Astrocyte (in vitro differentiated cells and primary cell): ENCODE measurements around the gene CTU1. TPM values are rescaled to one million over a fixed set of nuclear protein-coding genes. Genes with fewer than 3 reads are reported as not detected.
"Not testable (repeated sequence)": the region's sequence is repeated elsewhere in the genome, so short reads cannot be mapped to it uniquely, and the experiment has no call there.

Source experiments
- DNase-seq: peaks from one replicate; pipeline ENCODE4 v3.0.0-alpha.2; 2010; ENCODE audit warnings: low read depth
- FAIRE-seq: peaks from 2 replicates; lab custom pipeline; 2011; peaks lifted over from hg19 to GRCh38; lab: Jason Lieb, UNC
- H2AFZ ChIP-seq: 2 replicates; pipeline ENCODE4 v1.6.0; 2012; ENCODE audit warnings: low read depth, low read length, inconsistent platforms
- H3K27ac ChIP-seq: 2 replicates; pipeline ENCODE4 v1.5.1; 2011; ENCODE audit warnings: low read depth, low read length, inconsistent platforms
- H3K27me3 ChIP-seq: 2 replicates; pipeline ENCODE4 v1.6.0; 2011; ENCODE audit warnings: low read length, inconsistent platforms; ENCODE audit not compliant: insufficient read depth
- H3K36me3 ChIP-seq: 2 replicates; pipeline ENCODE4 v1.5.1; 2011; ENCODE audit warnings: low read length, inconsistent platforms; ENCODE audit not compliant: insufficient read depth
- H3K4me1 ChIP-seq: 2 replicates; pipeline ENCODE4 v1.5.1; 2011; ENCODE audit warnings: low read length, inconsistent platforms; ENCODE audit not compliant: insufficient read depth
- H3K4me2 ChIP-seq: 2 replicates; pipeline ENCODE4 v1.6.0; 2012; ENCODE audit warnings: low read length, inconsistent platforms
- H3K4me3 ChIP-seq: 2 replicates; pipeline ENCODE4 v1.5.1; 2011; ENCODE audit warnings: low read depth, mild to moderate bottlenecking, low read length, inconsistent platforms; ENCODE audit not compliant: insufficient read depth
- H3K79me2 ChIP-seq: 2 replicates; pipeline ENCODE4 v1.6.0; 2012; ENCODE audit warnings: mild to moderate bottlenecking, low read length, inconsistent platforms; ENCODE audit not compliant: insufficient read depth
- H3K9ac ChIP-seq: 2 replicates; pipeline ENCODE4 v1.6.0; 2012; ENCODE audit warnings: mild to moderate bottlenecking, low read length, inconsistent platforms
- H3K9me3 ChIP-seq: 2 replicates; pipeline ENCODE4 v1.5.1; 2012; ENCODE audit warnings: low read depth, mild to moderate bottlenecking, low read length, inconsistent platforms; ENCODE audit not compliant: insufficient read depth
- H4K20me1 ChIP-seq: 2 replicates; pipeline ENCODE4 v1.6.0; 2012; ENCODE audit warnings: low read length, inconsistent platforms; ENCODE audit not compliant: insufficient read depth
- H3K27ac Mint-ChIP-seq: one replicate; pipeline ENCODE4 v1.8.0; 2021; ENCODE audit warnings: mild to moderate bottlenecking, mixed read lengths; ENCODE audit not compliant: unreplicated experiment
- H3K27me3 Mint-ChIP-seq: one replicate; pipeline ENCODE4 v1.8.0; 2021; ENCODE audit warnings: low read depth, mixed read lengths; ENCODE audit not compliant: unreplicated experiment
- H3K36me3 Mint-ChIP-seq: one replicate; pipeline ENCODE4 v1.8.0; 2021; ENCODE audit warnings: low read depth, mixed read lengths; ENCODE audit not compliant: unreplicated experiment
- H3K4me1 Mint-ChIP-seq: one replicate; pipeline ENCODE4 v1.8.0; 2021; ENCODE audit warnings: low read depth, mixed read lengths; ENCODE audit not compliant: unreplicated experiment
- H3K4me3 Mint-ChIP-seq: one replicate; pipeline ENCODE4 v1.8.0; 2021; ENCODE audit warnings: mild to moderate bottlenecking, moderate library complexity, mixed read lengths; ENCODE audit not compliant: unreplicated experiment
- H3K9me3 Mint-ChIP-seq: one replicate; pipeline ENCODE4 v1.8.0; 2021; ENCODE audit warnings: mild to moderate bottlenecking, mixed read lengths; ENCODE audit not compliant: unreplicated experiment
- CTCF ChIP-seq: IDR thresholded peaks from 2 replicates; pipeline ENCODE4 v1.5.1; 2011; ENCODE audit warnings: low read depth, mild to moderate bottlenecking, inconsistent platforms, low read length, moderate library complexity; ENCODE audit not compliant: insufficient read depth
- EZH2 ChIP-seq: IDR thresholded peaks from 2 replicates; pipeline ENCODE4 v1.6.1; 2012; ENCODE audit warnings: mild to moderate bottlenecking, low read length, inconsistent platforms; ENCODE audit not compliant: insufficient read depth
- total RNA-seq: library from RNA; stranded (reverse); gene quantifications from 2 replicates; pipeline ENCODE4 v1.2.1, GENCODE V29; 2021

CTU1 gene
- total RNA-seq, 1 donor from 2014 or later, result 6.4 TPM

- no peak overlapping the region for H3K27ac Mint-ChIP-seq
- no peaks in the 10 kb centered on the region for H3K9me3 ChIP-seq
- H3K9me3 Mint-ChIP-seq, result no peaks in the 10 kb centered on the region
- peaks cover 45% of the 10 kb centered on the region for H3K27me3 Mint-ChIP-seq
- H3K27ac ChIP-seq, result no peak overlapping the region
- no peaks in the 10 kb centered on the region for H4K20me1 ChIP-seq
- H3K4me1 ChIP-seq, result no peaks in the 10 kb centered on the region
- H3K36me3 ChIP-seq, result no peaks in the 10 kb centered on the region
- no peak overlapping the region for H3K4me3 Mint-ChIP-seq
- no peaks in the 10 kb centered on the region for H3K4me1 Mint-ChIP-seq
- H3K79me2 ChIP-seq, result no peaks in the 10 kb centered on the region
- DNase-seq, result no peak
- TF ChIP-seq EZH2, result no peak
- no peak for TF ChIP-seq CTCF
- no peak overlapping the region for H3K4me3 ChIP-seq
- no peak overlapping the region for H2AFZ ChIP-seq
- H3K4me2 ChIP-seq, result no peak overlapping the region
- no peaks in the 10 kb centered on the region for H3K27me3 ChIP-seq
- no peaks in the 10 kb centered on the region for H3K36me3 Mint-ChIP-seq
- FAIRE-seq, result no peak
- no peak overlapping the region for H3K9ac ChIP-seq
Measured at GRCh38 chr19:51143486-51143885, 35.3 kb upstream of the CTU1 start.

- not testable (repeated sequence) for H3K27me3 ChIP-seq, H3K4me3 ChIP-seq, H3K36me3 Mint-ChIP-seq, H3K27ac ChIP-seq, H3K9ac ChIP-seq, H3K36me3 ChIP-seq, H3K4me1 Mint-ChIP-seq, H3K79me2 ChIP-seq, H2AFZ ChIP-seq, H3K27ac Mint-ChIP-seq, DNase-seq, H3K4me3 Mint-ChIP-seq, H4K20me1 ChIP-seq, H3K4me2 ChIP-seq, FAIRE-seq, H3K9me3 ChIP-seq, H3K9me3 Mint-ChIP-seq, H3K4me1 ChIP-seq
- H3K27me3 Mint-ChIP-seq, result peaks cover 45% of the 10 kb centered on the region
Measured at GRCh38 chr19:51142809-51143475, 34.7 kb upstream of the CTU1 start.

GRCh38 chr19:51142119-51142518, 33.9 kb upstream of the CTU1 start, which contains the start of gene SIGLEC7:
TSS of gene SIGLEC7 (plus strand) at chr19:51142301. CDS start at chr19:51142370, 69 bp downstream.
- H3K36me3 Mint-ChIP-seq, result no peaks in the 10 kb centered on the region
- Histone ChIP-seq H3K4me3 (no peak within 1 kb of the TSS), H3K79me2 (no peaks in the 10 kb centered on the region), H3K4me1 (no peaks in the 10 kb centered on the region), H3K9me3 (peaks cover 2% of the 10 kb centered on the region), H3K36me3 (no peaks in the 10 kb centered on the region), H2AFZ (no peak within 1 kb of the TSS), H3K4me2 (no peak within 1 kb of the TSS), H4K20me1 (no peaks in the 10 kb centered on the region), H3K27ac (no peak within 1 kb of the TSS), H3K27me3 (no peaks in the 10 kb centered on the region), H3K9ac (no peak within 1 kb of the TSS)
- no peak within 1 kb of the TSS for H3K27ac Mint-ChIP-seq
- no peaks in the 10 kb centered on the region for H3K4me1 Mint-ChIP-seq
- TF ChIP-seq EZH2 (no peak), CTCF (no peak)
- no peaks in the 10 kb centered on the region for H3K9me3 Mint-ChIP-seq
- DNase-seq (no peak), FAIRE-seq (no peak)
- H3K4me3 Mint-ChIP-seq, result no peak within 1 kb of the TSS
- H3K27me3 Mint-ChIP-seq, result peaks cover 43% of the 10 kb centered on the region
